GM21723 (cell line): ENCODE measurements around the gene WDR86.
A peak's percentile ranks its signal among the peaks of the same experiment; 100 is the strongest.

ENCODE experiments used
- ATAC-seq: cut with Tn5 transposase; IDR thresholded peaks from one replicate; pipeline ENCODE4 v1.9.1; 2021; ENCODE audit warnings: mild to moderate bottlenecking, moderate library complexity; ENCODE audit not compliant: unreplicated experiment

The WDR86 gene

DNA sequence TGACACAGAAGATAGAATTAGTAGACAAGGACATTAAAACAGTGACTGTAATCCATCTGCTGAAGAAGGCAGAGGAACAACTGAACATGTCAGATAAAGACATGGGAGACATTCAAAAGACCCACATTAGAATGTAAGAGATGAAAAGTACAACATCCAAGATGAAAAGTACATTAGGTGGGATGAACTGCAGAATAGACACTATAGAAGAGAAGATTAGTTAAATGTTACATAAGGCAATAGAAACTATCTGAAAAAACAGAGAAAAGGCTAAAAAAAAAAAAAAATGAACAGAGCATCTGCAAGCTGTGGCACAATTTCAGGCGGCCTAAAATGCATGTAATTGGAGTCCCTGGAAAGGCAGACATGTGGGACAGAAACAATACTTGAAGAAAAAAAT is 46.7 kb downstream of the WDR86 start:
- no peak for ATAC-seq

DNA sequence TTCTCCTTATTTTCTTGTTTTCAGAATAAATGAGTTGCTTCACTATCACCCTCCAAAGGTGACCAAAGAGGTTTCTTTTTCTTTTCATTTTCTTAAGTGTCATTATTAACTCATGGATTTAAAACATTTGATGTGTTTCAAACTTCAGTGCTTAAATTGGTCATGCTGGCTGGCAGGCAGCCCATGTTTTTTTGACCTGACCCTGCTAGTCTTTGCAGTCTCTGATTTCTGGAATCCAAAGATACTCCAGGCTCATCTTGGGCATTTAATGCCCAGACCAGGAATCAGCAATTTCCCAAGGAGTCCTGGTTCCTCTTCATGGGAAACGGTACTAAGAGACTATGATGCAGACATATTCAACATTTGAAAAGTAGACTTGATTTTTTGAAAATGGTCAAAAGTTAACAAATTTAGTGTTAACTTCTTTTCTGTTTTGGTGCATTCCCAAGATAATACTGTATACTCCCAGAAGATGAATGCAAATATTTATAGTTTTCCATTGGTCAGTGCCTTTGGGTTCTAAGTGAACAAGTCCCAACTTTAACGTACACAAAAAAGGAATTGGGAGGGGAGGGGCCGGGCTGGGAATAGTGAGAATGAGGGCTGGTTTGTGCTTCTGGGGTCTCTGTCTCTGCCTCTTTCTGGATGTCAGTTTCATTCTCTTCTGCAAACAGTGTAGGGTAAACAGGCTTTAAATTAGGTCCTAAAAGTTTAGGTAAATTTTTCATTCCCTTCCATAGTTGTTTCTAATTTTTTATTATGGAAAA is 48.5 kb downstream of the WDR86 start:
- ATAC-seq = no peak

DNA sequence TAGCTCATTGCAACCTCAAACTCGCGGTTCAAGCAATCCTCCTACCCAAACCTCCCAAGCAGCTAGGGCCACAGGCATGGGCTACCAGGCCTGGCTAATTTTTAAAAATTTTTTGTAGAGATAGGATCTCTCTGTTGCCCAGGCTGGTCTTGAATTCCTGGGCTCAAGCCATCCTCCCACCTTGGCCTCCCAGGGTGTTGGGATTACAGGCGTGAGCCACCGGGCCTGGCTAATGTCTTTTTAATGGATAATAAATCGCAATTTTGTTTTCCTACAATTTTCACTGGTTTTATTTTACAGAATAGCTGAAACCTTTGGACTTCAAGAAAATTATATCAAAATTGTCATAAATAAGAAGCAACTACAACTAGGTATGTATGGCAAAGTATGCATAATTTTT is 57.3 kb downstream of the WDR86 start:
- ATAC-seq = no peak

DNA sequence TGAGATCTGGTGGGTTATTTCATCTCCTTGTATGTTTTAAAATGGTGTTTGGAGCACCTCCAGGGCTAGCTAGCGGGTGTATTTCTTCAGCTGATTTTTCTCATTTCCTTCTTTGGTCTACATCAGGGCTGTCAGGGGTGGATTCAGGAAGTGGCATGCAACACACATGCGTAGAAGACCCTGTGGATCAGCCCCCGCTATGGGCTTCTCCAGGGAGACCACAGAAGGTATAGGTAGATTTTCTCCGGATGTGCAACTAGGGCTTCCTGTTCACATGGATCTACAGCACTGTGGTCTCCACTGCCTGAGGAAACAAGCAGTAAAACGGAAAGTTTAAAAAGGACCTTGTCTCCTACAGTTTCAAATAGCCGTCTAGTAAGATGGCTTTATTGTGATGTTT is 57.9 kb downstream of the WDR86 start:
- ATAC-seq = peak; percentile 43

DNA sequence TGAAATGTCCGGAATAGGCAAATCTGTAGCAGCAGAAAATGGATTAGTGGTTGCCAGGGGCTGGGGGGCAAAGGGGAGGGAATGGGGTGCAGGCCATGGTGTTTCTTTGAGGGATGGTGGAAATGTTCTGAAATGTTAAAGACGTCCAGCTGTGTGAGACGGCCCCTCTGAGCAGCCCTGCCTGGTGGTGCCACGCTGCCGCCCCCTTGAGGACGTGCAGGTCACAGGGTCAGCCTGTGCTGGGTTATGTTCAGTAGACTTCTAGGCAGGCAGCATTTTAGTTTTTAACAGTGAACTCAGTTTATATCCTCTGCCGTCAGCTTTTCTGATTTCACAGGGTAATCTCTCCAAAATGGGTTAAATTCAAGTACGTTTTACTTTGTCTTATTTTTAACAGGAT is 58.8 kb downstream of the WDR86 start:
- no peak for ATAC-seq

DNA sequence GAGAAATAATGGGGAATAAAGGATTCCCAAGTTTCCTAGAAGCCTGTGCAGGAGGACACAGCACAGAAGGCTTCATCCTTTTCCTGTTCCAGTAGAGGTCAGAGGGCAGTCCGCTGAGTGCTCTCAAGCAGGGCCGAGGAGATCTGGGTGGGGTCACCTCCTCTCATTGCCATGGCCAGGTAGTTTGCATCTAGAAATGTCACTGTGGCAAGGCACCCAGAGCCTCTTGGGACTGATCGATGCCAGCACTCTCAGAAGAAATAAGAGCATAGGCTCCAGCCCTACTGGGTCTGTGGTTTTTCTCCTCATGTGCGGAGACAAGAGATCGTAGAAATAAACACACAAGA is 60.4 kb downstream of the WDR86 start:
- peak; percentile 44 for ATAC-seq

DNA sequence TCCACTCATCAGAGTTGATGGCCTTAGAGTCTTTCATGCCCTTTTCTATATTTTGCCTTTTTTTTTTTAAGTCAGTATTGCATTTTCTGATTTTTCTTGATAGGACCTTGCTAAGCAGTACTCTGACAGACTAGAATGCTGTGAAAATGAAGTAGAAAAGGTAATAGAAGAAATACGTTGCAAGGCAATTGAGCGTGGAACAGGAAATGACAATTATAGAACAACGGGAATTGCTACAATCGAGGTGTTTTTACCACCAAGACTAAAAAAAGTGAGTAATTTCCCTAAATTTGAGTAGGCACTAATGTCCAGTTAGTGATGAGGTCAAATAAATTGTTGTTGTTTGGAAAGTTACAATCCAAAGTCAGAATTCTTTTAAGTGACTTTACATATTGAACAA is 60.9 kb downstream of the WDR86 start:
- ATAC-seq = no peak

DNA sequence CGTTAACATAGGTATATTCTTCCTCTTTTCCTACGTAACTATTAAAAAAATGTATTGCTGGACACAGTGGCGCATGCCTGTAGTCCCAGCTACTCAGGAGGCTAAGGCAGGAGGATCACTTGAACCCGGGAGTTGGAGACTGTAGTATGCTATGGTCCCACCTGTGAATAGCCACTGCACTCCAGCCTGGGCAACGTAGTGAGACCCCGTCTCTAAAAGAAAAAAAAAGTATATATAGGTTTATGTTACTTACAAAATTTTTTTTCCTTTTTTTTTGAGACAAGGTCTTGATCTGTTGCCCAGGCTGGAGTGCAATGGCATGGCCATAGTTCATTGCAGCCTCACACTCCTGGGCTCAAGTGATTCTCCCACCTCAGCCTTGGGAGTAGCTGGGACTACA is 62.6 kb downstream of the WDR86 start:
- ATAC-seq = no peak

DNA sequence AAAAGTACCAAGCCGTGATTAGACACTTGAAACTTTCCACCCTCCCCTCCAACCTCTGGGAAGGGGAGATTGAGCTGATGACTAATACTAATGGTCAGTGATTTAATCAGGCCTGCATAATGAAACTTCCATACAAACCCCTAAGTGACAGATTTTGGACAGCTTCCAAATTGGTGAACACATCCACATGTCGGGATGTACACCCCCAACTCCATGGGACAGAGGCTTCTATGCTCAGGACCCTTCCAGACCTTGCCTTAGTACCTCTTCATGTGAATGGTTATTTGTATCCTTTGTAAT is 63.4 kb downstream of the WDR86 start:
- ATAC-seq = no peak

DNA sequence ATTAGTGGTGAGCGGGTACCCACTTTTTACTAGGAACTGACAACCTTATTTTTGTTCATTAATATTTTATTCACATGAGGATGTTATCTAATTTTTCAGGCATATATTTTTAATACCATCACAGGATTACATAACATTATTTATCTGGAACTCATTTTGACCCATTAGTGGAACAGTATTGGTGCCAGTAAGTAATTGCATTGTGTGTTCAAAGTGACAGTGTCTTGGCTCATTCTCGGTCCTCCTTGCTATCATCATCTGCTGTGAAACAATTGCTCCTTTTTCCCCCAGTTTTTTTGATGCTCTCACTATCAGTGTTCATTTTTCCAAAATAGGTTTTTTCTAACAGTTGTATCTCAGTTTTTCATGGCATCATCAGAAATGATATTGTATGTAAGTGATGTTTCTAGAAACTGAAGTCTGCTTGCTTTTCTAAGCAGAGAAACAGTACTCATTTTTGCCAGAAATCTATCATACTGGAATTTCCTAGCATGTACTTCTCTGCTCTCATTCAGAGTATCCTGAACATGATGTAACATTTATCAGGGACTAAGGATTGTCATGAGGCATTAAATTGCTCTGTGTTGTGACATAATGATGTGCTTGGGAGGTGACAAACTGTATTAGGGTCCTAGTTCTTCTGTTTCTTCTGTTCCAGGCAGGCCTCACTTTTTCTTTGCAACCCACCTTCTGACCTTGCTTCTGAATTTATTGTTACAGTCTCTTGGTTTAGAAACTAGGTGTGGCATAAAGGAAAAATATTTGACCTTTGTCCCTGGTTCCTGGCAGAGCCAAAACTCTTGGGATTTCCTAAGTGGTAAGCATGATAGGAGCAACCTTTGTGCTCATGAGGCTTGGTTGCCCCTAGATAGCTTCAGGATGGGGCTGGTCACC is 64.0 kb downstream of the WDR86 start:
- ATAC-seq = no peak

DNA sequence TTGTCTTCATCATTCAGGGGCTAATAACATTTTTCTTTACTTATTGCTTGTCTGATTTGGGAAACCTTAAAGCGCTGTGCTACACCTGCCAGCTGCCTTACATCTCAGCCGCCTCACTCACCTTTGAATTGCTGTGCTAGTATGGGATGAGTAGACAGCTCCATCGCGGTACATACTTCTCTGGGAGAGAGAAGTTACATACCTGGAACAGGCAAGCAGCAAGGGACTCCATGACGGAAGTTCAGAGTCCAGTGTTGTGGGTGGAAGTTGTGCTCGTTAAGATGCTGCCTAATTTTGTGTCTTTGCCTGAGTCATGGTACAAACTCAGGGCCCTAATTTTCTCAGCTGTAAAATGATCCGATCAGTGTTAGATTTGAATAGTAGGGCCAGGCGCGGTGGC is 66.3 kb downstream of the WDR86 start:
- ATAC-seq = no peak

DNA sequence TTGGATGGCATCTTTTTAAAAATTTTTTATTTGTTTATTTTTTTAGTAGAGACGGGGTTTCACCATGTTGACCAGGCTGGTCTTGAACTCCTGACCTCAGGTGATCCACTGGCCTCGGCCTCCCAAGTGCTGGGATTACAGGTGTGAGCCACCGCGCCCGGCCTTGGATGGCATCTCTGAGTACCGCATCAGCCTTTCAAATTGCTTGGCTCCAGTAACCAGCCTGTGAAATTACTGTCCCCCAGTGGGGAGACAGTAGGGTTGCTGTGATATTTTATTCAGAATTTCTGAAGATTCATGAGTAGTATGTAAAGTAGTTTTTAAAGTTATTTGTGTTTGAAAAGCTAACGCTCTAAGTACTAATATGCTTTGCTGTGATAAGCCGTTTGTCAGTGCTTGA is 67.0 kb downstream of the WDR86 start:
- ATAC-seq = no peak

DNA sequence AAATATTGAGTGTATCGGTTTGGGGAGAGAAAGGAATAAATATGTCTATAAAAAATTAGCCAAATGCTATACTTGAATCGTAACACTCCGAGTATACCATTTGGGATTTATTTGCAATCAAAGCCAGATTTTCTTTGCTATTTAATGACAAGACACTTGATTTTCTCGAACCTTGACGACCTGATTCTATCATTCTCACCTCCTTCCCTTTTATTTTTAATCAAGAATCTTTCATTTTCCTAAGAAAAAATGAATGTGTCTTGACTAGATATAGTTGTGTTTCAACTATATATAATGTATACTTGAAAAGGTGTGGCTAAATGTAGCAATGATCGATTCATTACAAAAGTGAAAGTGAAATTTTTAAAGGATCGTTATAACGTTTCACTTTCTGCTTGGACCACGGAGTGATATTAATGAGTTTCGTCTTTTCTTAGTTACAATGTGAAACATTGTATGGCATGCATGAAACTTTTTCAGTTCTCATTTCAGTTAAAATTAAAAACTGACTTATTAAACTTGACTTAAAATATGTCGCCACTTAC is 67.7 kb downstream of the WDR86 start:
- ATAC-seq = peak; percentile 63

DNA sequence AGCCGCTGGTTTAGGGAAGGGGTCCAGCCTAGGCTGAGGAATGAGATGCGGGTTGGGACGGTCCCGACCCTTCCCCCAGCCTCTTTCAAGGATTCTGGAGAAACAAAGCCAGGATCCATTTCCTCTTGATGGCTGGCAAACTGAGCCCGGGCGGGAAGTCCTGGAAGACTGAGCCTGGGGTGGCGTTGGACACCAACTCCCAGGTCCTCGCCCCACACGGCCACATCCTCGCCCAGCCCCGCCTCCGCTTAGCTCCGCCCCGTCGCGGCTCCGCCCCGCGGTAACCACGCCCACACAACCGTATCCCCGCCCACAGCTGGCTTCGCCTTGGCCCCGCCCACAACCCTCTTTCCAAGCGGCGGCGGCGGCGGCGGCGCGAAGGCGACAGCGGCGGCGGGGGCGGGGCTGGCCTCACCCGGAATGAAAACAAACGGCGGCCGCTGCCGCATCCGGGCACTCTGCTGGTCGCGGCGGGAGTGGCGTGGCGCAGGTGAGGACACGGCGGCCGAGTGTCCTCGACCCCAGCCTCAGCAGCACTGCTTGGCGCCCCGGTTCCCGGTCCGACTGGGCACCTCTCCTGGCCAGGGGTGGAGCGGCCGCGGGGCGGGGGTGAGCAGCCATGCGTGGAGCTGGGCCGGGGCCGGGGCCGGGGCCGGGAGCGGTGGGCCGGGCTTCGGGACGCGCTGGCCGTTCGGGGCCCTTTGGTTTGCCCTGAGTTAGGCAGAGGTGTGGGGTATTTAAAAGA is 68.3 kb downstream of the WDR86 start, which contains the start of gene NUB1:
NUB1 (plus strand) TSS at position 456 of the 745 bp plus-strand sequence. CDS start 3,538 bp downstream, outside the sequence.
- ATAC-seq = peak; percentile 64

DNA sequence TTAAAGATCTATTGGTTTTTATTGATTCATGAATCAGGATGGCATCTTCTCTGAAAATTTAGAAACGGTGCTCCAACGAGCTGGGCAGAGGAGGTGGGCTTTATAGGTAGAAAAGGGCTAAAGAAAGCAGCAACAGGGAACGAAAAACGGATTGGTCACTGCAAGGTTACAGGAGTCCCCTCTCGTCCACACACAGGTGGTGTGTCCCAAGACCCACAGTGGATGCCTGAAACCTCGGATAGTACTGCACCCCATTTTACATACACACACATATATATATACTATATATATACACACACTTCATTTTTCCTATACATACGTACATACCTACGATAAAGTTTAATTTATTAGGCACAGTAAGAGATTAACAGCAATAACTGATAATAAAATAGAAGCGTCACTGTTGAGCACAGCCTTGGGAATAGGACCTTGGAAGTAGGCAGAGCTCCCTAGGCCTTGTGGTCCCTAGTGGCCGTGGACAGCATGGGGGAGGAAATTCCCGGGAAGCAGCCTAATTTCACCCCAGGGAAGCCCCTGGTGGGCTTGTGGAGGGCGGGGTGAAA is 69.0 kb downstream of the WDR86 start:
- ATAC-seq = peak; percentile 2

DNA sequence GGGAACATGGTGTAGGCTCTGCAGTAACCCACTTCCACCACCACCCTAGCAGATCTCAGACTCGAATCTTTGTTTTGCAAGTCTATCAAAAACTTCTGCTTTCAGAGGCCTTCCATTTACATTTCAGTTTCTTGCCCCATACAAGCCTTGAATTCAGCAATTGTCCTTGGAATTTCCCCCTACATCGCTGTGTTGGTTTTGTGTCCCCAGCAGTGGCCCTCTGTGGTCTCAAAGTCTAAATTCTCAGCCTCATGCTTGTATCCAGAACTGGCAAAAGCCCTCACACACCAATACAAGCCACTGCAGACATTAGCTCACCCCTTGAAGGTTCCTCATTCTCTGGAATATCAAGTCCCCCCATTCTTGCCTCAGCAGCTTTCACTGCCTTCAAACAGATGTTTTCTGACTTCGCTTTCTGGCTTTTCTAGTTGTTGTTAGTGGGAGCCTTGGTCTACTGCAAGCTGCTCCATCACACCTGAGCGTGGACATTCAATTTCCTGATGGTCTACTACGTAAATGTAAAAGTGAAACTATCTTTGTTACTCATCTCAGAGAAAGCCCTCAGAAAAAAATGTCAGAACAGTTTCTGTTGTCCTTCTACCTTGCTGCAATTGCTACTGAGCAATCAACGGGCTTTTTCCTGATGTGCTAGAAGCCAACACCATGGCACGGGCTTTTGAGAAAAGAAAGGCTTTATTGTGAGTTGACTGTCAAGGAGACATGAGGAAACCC is 70.0 kb downstream of the WDR86 start:
- ATAC-seq = peak; percentile 41

DNA sequence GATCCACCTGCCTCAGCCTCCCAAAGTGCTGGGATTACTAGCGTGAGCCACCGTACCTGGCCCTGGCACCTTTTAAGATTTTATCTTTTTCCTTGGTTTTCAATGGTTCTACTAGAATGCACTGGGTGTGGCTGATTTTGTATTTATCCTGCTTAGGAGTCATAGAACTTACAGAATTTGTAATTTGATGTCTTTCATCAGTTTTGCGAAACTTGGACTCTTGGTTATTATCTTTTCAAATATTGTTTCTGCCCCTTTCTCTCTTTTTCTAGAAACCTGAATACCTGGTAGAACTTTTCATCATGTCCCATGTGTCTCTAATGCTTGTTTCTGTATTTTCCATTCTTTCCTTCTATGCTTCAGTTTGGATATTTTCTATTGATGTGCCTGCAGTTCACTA is 71.0 kb downstream of the WDR86 start:
- ATAC-seq = no peak

DNA sequence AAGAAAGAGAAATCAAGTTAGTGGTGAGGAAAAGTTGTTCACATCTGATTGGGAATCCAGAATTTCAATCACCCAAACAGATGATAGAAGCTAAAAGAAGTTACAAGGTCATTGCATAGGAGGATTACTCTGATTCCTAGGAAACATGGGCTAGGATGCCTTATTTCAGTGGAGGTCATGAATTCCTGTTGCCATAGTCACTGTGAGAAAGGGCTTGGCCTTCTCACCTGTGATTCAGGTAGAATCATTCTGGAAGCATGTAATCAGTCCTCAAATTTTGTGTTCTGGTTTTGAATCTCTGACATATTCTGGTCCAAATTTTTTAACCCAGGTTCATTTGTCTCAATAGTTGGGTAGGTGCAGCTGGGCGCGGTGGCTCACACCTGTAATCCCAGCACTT is 72.5 kb downstream of the WDR86 start:
- no peak for ATAC-seq

DNA sequence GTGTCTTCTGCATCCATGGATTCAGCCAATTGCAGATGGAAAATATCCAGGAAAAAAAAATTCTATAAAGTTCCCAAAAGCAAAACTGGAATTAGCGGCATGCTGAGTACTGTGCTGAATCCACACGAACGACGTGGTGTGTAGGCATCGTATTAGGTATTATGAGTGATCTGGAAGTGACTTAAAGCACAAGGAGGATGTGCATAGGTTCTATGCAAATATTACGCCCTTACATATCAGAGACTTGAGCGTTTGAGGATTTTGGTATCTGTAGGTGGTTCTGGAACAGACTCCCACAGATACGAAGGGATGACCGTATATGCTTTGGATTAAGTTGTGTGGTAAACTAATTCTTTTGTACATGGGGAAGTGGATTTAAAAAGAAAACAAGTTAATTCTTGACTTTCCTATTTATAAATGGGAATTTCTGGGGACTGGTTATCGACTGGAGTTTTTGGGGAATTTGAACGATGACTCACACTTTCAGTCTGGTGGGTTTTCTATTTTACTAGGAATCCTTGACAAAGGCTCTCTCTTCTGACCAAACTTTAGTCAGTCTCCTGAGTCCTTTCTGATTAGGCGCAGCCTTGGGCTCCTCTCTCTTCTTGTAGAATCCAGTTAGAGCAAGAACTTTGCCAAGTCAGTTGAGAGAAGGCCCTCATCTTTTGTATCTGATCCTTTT is 73.7 kb downstream of the WDR86 start:
- ATAC-seq = no peak

DNA sequence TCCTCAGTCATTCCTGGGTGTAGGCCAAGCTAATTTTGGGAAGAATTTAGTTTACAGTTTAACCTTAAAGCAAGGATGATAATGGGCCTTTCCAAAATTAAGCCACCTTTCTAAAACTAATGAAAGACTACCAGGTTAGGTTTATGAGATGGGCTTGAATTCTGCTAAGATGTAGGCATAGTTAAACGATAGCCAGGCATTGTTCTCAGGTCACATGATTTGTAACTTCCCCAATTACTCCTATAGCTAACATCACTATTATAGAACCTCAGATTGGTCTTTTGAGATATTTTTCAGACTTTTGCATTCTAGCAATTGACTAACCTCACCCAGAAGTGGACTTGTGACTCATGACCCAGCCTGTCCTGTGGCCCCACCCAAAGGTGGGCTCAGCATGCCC is 75.2 kb downstream of the WDR86 start:
- no peak for ATAC-seq
